GM18508 (cell line): ENCODE data around the gene BHLHE23.
A peak's percentile ranks its signal among the peaks of the same experiment; 100 is the strongest.

Experiments used
- ATAC-seq: cut with Tn5 transposase; IDR thresholded peaks from one replicate; pipeline ENCODE4 v1.9.1; 2021; ENCODE audit warnings: moderate number of reproducible peaks; ENCODE audit not compliant: insufficient read depth, unreplicated experiment

BHLHE23 gene

DNA sequence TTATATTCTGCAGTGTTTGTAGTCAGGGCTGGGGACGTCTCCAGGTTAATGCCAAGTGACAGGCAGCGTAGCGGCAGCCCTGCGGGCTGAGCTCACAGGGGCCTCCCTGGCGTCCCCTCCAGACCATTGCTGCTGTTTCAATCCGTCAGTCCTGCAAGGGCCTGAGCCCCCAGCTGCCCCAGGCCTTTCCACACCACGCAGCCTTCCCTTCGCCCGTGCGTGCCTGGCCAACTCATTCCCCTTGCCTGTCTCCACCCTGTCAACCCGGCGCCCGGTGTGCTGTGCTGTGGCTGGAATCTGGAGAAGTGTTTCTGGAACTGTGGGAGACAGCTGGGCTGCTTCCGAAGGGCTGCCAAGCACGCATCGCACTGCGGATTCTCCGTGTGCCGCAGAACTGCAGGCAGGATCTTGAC, 11.9 kb downstream of the BHLHE23 start:
- no peak for ATAC-seq

DNA sequence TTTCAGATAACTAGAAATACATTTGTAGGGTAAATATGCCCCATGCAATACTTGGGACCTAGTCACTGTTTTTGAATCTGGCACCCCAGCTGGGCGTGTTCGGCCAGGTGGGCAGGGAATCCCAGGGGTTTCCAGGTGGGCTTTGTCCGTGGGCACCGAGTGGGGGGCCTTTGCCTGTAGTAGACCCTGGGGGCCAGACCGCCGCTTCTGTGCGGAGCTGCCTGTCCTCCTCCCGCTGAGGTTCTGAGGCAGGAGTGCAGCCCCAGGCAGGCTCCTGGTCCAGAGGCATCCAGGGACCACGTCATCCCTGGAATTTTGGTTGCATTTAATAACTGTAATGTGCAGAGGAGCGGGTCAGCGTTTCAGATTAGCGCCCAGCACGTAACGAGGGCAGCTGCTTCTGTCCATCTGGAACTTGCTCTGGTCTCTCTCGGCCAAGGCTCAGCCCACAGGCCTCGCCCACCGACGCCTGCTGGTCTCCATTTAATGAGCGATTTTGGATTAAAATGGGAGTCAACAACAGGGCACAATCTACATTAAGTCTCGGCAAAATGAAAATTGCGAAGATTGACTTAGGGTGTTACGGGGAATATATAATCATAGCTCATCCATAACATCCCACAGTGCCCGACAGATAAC, 12.8 kb downstream of the BHLHE23 start:
- ATAC-seq = no peak

- ATAC-seq = no peak
Measured at GRCh38 chr20:62991863-62992262, 14.9 kb downstream of the BHLHE23 start.

DNA sequence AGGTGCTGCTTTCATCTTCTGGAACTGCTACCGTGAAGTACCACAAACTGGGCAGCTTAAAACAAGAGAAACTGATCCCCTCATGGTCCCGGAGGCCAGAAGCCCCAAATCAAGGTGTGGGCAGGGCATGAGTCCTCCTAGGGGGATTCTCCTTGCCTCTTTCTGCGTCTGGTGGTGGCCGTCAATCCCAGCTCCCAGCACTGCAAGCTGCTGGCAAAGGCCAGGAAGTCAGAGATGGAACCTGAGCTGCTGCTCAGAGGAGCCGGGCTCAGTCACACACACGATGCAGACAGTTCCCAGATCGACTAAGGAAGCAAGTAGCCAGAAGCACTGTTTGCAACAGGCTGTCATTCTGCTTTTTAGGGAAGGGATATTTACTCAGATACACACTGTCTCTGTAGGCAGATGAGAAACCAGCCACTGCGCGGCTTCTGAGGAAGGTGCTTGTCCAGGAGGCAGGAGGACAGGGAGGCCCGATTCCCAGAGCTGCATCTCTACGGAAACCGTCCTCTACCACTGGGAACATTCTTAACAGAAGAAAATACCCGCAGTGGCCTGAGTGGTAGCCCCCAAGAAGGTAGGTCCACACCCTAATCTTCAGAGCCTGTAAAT, 15.5 kb downstream of the BHLHE23 start:
- no peak for ATAC-seq

GRCh38 chr20:62990306-62990825, 16.4 kb downstream of the BHLHE23 start:
- no peak for ATAC-seq

DNA sequence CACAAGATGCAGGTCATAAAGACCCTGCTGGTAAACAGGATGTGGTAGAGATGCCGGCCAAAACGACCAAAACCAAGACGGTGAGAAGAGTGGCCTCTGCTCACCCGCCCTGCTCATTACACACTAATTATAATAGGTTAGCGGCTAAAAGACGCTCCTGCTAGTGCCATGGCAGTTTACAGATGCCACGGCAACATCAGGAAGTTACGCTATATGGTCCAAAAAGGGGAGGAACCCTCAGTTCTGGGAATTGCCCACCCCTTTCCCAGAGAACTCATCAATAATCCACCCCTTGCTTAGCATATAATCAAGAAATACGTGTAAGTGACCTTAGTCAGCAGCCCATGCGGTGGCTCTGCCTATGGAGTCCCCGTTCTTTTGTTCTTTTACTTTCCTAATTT, 17.6 kb downstream of the BHLHE23 start:
- ATAC-seq = no peak

DNA sequence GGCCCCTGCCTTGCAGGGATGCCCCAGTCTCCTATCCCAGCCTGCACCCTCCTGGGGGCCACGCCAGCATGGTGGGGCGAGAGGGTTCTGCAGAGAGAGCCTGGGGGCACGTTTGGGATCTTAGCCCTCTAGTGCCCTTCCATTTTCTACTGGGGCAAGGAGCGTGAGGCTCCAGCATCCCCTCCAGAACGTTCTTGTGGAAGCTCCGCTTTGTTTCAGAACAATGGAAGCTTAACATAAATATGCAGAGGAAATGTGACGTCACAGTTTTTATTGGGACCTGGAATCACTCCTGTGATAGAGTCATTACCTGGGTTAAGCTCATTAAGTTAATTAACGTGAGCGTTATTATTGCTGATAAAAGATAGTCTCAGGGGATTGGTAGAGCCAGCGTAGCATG, 19.6 kb downstream of the BHLHE23 start:
- no peak for ATAC-seq

- no peak for ATAC-seq
Measured at GRCh38 chr20:62986257-62986800, 20.4 kb downstream of the BHLHE23 start.

GRCh38 chr20:62985444-62985778, 21.4 kb downstream of the BHLHE23 start:
- no peak for ATAC-seq

GRCh38 chr20:62984666-62985443, 21.9 kb downstream of the BHLHE23 start:
- no peak for ATAC-seq

DNA sequence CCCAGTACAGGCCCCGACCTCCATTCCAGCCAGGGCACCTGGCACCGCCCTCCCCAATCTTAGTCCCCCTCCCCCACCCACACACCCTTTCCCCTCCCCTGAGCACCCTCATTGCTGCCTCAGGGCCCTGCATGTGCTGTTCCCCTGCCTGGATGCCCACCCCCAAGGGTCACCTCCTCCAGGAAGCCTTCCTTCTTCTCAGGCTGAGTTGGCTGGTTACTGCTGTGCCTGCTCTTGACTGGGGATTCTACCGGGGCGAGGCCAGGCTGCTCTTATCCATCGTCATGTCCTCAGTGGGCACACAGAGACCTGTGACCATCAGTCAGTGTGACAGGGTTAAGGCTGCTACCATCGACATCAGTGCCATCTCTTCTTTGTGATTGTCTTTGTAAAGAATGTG, 23.6 kb downstream of the BHLHE23 start:
- no peak for ATAC-seq

DNA sequence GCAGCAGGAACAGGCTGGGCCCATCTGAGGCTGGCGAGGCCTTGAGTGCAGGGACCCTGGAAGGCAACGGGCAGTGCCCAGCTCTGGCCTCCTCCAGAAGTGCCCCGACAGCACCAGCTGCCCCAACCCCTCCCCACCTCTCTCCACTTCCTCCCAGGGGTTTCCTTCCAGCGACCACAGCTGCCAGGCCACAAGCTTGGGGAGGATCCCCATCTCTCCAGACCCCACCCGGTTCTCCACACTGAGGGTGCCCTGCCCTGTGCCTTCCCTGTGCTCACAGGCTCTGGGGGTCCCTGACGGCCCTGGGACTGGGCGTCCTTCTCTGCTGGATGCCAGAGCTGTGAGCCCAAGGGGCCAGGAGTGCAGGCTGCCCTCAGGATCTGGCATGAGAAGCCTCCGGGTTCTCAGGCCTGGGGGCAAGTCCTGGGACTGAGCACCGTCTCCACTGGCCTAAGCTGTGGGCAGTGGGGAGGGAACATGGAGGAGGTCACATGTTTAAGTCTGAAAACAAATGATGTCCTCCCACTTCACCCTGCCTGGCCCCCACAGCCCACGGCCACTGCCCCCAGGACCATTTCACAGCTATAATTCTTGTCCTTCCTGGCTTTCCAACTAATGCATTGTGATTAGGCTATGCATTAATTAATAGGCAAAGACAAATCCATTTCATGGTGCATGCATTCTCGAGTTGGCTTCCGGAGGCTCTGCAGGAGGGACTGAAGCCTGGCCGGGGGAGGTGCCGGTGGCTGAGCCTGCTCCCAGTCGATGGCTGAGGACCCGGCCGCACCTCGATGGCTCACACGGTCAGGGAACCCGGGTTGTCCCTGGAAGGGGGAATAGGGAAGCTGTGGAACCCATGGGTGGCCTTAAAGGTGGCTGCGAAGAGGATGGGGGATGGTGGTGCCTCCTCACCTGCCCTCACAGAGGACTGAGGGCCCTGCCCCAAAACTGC, 24.4 kb downstream of the BHLHE23 start:
- no peak for ATAC-seq

- ATAC-seq = no peak
Measured at GRCh38 chr20:62980970-62981369, 25.8 kb downstream of the BHLHE23 start.

DNA sequence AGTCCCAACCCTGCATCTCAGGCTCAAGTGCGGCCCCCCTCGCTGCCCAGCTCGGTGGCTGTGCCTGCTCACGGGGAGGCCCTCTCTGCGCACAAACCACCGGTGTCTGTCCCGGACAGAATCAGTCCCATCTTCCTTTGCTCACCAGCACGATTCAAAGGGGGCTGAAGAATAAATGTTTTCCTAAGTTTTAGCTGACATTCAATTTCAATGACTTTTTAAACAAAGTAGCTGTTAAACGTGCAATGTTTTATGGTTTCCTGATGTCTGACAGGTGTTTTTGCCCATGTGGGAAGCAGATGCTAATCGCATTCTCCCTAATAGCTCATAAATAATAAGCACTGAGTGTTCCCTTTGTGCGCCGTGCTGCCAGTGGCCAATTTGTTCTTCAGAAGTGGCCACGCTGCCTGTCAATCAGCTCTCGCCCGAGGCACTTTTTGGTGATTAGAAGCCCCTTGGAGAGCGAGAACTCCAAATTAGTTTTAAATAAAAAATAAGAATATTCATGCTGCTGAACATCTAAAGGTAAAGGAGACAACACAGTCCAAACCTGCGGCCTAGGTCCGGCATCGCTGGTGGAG, 26.3 kb downstream of the BHLHE23 start:
- no peak for ATAC-seq

DNA sequence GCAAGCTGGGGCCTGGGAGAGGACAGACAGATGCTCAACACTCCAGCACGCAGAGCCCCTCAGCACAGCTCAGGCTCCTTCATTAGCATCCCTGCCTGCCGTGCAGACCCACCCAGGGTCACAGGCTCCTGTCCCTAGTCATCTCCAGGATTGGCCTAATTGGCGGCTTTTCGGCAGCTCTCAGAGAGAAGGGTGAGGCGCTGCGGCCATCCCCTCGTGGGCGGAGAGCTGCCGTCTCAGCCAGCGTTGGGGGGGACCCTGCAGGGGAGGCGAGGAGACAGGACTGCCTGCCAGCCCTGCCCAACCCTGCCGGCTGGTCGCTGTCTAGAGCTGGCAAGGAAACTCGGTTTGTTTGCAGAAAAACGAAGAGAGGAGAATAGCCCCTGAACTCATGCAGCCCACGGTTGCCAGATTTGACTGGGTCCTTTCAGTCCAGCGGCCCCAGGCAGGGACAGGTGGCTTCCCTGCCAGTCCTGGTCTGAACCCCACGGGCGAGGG, 26.8 kb downstream of the BHLHE23 start:
- no peak for ATAC-seq

- ATAC-seq = no peak
Measured at GRCh38 chr20:62979310-62979709, 27.5 kb downstream of the BHLHE23 start.

DNA sequence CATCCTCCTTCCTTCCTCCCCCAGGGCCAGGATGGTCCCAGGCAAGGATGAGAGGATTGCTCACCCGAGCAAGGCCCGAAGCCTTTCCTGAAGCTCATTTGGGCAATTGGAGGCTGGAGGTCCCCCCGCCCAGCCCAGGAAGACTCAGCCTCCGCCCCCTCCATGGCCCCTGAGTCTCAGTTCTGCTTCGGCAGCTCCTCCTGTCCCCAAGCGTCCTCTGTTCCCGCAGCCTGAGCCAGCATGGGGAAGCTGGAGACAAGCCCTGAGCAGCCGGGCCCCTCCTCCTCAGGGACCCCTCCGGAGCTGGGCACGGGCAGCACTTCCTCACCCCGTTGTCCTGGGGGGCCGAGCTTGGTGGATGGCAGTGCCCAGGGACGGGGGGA, 28.2 kb downstream of the BHLHE23 start:
- no peak for ATAC-seq

- ATAC-seq = peak; percentile 45
Measured at GRCh38 chr20:62977613-62978560, 28.9 kb downstream of the BHLHE23 start.
